ENCODE results near the gene MKNK1. TPM values are rescaled to one million over a fixed set of nuclear protein-coding genes. Genes with fewer than 3 reads are reported as not detected.

MKNK1 gene
- total RNA-seq, 2 experiments from 2014 or later, result 27.1 to 29.6 TPM

DNA sequence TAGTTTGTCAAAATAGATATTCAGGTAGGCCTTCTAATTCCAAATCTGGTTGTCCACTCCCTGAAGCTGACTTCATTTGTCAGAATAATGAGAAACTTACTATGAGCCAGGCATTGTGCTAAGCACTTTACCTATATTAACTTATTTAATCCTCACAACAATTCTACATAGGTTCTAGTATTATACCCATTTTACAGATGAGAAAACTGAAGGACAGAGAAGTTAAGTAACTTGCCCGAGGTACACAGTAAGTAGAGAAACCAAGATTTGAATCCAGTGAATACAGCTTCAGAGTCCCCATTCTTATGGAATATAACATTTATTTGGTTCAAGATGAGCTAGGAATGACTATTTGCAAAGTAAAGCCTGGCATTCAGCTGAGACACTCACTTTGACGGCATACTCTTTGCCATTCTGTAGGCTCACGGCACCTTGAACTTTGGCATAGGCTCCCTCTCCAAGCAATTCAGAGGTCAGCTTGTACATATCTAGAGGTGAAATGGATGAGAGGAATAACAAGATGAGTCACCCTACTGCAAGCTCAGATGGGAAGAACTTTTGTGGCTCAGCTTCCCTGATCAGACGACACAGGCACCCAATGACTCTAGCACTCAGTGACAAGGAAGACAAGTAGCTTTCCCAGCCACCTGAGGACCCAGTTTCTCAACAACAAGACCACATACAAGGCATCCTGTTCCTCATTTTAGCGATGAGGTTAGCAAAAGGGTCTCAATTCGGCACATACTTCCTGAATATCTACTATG is 23.7 kb downstream of the MKNK1 start:
- peaks cover 74% of the 10 kb centered on the region for H3K36me3 ChIP-seq (ENCODE audit: insufficient read depth, low read length)
- no peaks in the 10 kb centered on the region for H3K27me3 Mint-ChIP-seq
- no peaks in the 10 kb centered on the region for H3K27me3 ChIP-seq (ENCODE audit: control insufficient read depth in 1 of 2, insufficient read depth in 2 of 2, low read length in 2 of 2)
- intact Hi-C loops (cut with DNase I, micrococcal nuclease), result no loop called here
- ChIA-PET CTCF (interaction anchor here (0.8 kb wide), 1 partner anchor 15 kb away, joined by 3 read pairs; no protein-coding TSS in a partner anchor), POLR2A (interaction anchor here (1.1 kb wide), 1 partner anchor 37 kb away, joined by 3 read pairs; the partner anchor contains the start of gene MOB3C)
- no peak overlapping the region for H3K27ac Mint-ChIP-seq
- peaks cover 28% of the 10 kb centered on the region for H3K4me1 ChIP-seq (ENCODE audit: insufficient read depth, low read length)
- H3K36me3 Mint-ChIP-seq (ENCODE audit: low read depth), result peaks cover 87% of the 10 kb centered on the region
- TF ChIP-seq, protein P1, sequence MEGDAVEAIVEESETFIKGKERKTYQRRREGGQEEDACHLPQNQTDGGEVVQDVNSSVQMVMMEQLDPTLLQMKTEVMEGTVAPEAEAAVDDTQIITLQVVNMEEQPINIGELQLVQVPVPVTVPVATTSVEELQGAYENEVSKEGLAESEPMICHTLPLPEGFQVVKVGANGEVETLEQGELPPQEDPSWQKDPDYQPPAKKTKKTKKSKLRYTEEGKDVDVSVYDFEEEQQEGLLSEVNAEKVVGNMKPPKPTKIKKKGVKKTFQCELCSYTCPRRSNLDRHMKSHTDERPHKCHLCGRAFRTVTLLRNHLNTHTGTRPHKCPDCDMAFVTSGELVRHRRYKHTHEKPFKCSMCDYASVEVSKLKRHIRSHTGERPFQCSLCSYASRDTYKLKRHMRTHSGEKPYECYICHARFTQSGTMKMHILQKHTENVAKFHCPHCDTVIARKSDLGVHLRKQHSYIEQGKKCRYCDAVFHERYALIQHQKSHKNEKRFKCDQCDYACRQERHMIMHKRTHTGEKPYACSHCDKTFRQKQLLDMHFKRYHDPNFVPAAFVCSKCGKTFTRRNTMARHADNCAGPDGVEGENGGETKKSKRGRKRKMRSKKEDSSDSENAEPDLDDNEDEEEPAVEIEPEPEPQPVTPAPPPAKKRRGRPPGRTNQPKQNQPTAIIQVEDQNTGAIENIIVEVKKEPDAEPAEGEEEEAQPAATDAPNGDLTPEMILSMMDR (IDR thresholded peaks at IDR 0.05), result no peak
- ATAC-seq (ENCODE audit: poor library complexity), result no peak
- no peak overlapping the region for H3K27ac ChIP-seq (ENCODE audit: low read depth in 1 of 2, low read length in 2 of 2)
- H3K9me3 Mint-ChIP-seq, result no peaks in the 10 kb centered on the region
- peak in 2 of 14 experiments; percentile 21 to 28 for DNase-seq
- peaks cover 13% of the 10 kb centered on the region for H3K4me1 Mint-ChIP-seq (ENCODE audit: low read depth)
- no peaks in the 10 kb centered on the region for H3K9me3 ChIP-seq (ENCODE audit: control insufficient read depth in 1 of 2, insufficient read depth in 1 of 2, low read length in 2 of 2)
- H3K4me3 Mint-ChIP-seq, result no peak overlapping the region
- H3K4me3 ChIP-seq (ENCODE audit: low read length), result no peak overlapping the region

DNA sequence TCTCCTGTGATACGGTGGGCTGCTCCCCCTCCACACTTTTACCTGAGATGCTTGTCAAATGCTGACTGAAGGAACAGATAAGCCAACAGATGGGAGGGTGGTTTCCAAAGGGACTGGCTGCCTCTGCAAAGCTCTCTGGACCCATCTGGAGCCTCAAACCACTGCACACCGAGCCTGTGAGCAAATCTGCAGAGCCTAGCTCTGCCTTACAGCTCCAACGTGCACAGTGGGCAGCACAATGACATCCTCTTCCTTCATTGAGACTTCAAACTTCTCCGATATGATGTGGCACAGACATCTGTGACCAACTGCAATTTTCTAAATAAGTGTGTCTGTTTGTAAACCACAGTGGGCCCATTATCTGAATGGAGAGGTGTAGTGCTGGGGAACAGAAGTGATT is 26.4 kb downstream of the MKNK1 start:
- H3K27me3 ChIP-seq (ENCODE audit: control insufficient read depth in 1 of 2, insufficient read depth in 2 of 2, low read length in 2 of 2), result no peaks in the 10 kb centered on the region
- H3K9me3 ChIP-seq (ENCODE audit: control insufficient read depth in 1 of 2, insufficient read depth in 1 of 2, low read length in 2 of 2), result no peaks in the 10 kb centered on the region
- H3K27ac Mint-ChIP-seq, result no peak overlapping the region
- peaks cover 86% of the 10 kb centered on the region for H3K36me3 Mint-ChIP-seq (ENCODE audit: low read depth)
- TF ChIP-seq, protein P1 (IDR thresholded peaks at IDR 0.05), result no peak
- no peak for ATAC-seq (ENCODE audit: poor library complexity)
- no peaks in the 10 kb centered on the region for H3K9me3 Mint-ChIP-seq
- H3K4me1 ChIP-seq (ENCODE audit: insufficient read depth, low read length), result peaks cover 23% of the 10 kb centered on the region
- peaks cover 12% of the 10 kb centered on the region for H3K4me1 Mint-ChIP-seq (ENCODE audit: low read depth)
- no peak overlapping the region for H3K27ac ChIP-seq (ENCODE audit: low read depth in 1 of 2, low read length in 2 of 2)
- H3K4me3 ChIP-seq (ENCODE audit: low read length), result no peak overlapping the region
- H3K4me3 Mint-ChIP-seq, result no peak overlapping the region
- H3K27me3 Mint-ChIP-seq, result no peaks in the 10 kb centered on the region
- DNase-seq, result no peak
- POLR2A ChIA-PET, result no interaction called here
- CTCF ChIA-PET, result no interaction called here
- peaks cover 65% of the 10 kb centered on the region for H3K36me3 ChIP-seq (ENCODE audit: insufficient read depth, low read length)
- intact Hi-C loops (cut with DNase I, micrococcal nuclease), result no loop called here

DNA sequence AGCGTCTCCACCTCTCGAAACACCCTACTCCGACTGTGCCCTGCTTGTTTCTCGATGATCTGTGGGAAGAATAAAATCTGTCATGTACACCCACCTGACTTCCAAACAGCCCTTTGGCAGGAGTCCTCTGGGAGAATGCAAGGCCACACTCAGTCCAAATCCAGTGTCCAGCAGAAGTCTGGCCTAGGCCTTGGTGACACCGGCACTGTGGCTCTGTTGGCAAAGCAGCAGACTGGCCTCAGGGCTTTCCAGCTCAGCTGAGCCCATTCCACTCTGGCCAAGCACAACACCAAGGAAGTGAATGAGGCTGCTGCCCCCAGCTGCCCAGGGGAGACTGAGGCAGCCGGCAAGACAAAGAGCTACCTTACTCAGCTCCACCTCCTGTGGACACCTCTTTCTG is 27.5 kb downstream of the MKNK1 start:
- H3K27ac ChIP-seq (ENCODE audit: low read depth in 1 of 2, low read length in 2 of 2), result no peak overlapping the region
- Mint-ChIP-seq H3K4me3 (no peak overlapping the region), H3K4me1 (ENCODE audit: low read depth) (peaks cover 1% of the 10 kb centered on the region), H3K9me3 (no peaks in the 10 kb centered on the region), H3K36me3 (ENCODE audit: low read depth) (peaks cover 78% of the 10 kb centered on the region), H3K27ac (no peak overlapping the region), H3K27me3 (no peaks in the 10 kb centered on the region)
- DNase-seq (no peak), ATAC-seq (ENCODE audit: poor library complexity) (no peak)
- TF ChIP-seq, protein P1 (IDR thresholded peaks at IDR 0.05), result no peak
- intact Hi-C loops (cut with DNase I, micrococcal nuclease), result no loop called here
- H3K4me3 ChIP-seq (ENCODE audit: low read length), result no peak overlapping the region
- no peaks in the 10 kb centered on the region for H3K27me3 ChIP-seq (ENCODE audit: control insufficient read depth in 1 of 2, insufficient read depth in 2 of 2, low read length in 2 of 2)
- peaks cover 12% of the 10 kb centered on the region for H3K4me1 ChIP-seq (ENCODE audit: insufficient read depth, low read length)
- ChIA-PET POLR2A (no interaction called here), CTCF (interaction anchor here (0.6 kb wide), 1 partner anchor 15 kb away, joined by 4 read pairs; no protein-coding TSS in a partner anchor)
- peaks cover 56% of the 10 kb centered on the region for H3K36me3 ChIP-seq (ENCODE audit: insufficient read depth, low read length)
- H3K9me3 ChIP-seq (ENCODE audit: control insufficient read depth in 1 of 2, insufficient read depth in 1 of 2, low read length in 2 of 2), result no peaks in the 10 kb centered on the region

Data from CD4-positive, alpha-beta T cell (primary cell).